Lower leg skin (tissue), 4 donors: Measurements from ENCODE around the gene LIX1. TPM values are rescaled to one million over a fixed set of nuclear protein-coding genes. Genes with fewer than 3 reads are reported as not detected.
"Not testable (repeated sequence)": the region's sequence is repeated elsewhere in the genome, so short reads cannot be mapped to it uniquely, and the experiment has no call there.

Experiments
- DNase-seq, 2 donors: peaks; one replicate each; pipeline ENCODE4 v3.0.0-alpha.2; 2019; ENCODE audit warnings: low spot score in 2 of 2
- H3K4me3 ChIP-seq: fragments of 200-600 bp; sonication (generic); 2 replicates; pipeline ENCODE4 v1.5.1; 2017; ENCODE audit warnings: mild to moderate bottlenecking, low read depth; ENCODE audit not compliant: poor library complexity, severe bottlenecking
- POLR2A ChIP-seq, 2 donors: fragments of 450-650 bp; IDR thresholded peaks; one replicate each; pipeline ENCODE4 v1.6.1; 2016 to 2017; ENCODE audit warnings: antibody characterized with exemption in 2 of 2, mild to moderate bottlenecking in 1 of 2, moderate library complexity in 1 of 2
- WGBS, 2 donors: methylation state at CpG; one replicate each; pipeline ENCODE4 v1.1.5; 2018; 5-methylcytosine and 5-hydroxymethylcytosine counted together
- intact Hi-C: fragments of 100-400 bp; cut with DNase I; formaldehyde crosslinking; loops from one replicate; pipeline ENCODE4 v1.15.0; 2023; ENCODE audit warnings: low total_unique reads
- total RNA-seq, 4 donors: library from RNA; depleted of rRNA; stranded (reverse); fragments of >200 nt; gene quantifications; one replicate each; pipeline ENCODE4 v1.1.0, GENCODE V29; 2016
- TF ChIP-seq, protein P1 (sequence below), 3 donors: fragments of 450-650 bp; IDR thresholded peaks; one replicate each; pipeline ENCODE4 v1.5.1; 2016; ENCODE audit warnings: antibody characterized with exemption in 3 of 3, mild to moderate bottlenecking in 3 of 3, moderate library complexity in 2 of 3

The LIX1 gene
- total RNA-seq, 4 donors from 2014 or later: 0.19 TPM; not detected in 3

DNA sequence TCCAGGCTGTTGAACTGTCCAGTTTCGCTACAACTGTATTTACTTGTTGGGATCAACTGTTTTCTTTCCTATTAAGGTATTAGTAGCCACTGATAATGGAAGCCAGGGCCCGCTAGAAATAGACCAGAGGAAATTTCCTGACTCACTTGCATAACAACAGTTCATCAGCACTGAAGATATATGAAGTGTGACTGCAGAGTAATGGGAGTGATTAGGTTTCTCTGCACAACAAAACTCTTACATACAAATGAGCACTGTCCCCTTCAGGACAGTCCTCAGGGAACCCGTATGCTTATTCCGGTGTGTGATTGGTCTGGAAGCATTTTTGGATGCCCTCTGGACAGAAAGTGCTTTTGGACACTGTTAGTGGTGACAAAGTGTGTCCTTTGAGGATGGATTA, 55.3 kb downstream of the LIX1 start:
- TF ChIP-seq POLR2A (IDR thresholded peaks at IDR 0.05): no peak
- TF ChIP-seq, protein P1, sequence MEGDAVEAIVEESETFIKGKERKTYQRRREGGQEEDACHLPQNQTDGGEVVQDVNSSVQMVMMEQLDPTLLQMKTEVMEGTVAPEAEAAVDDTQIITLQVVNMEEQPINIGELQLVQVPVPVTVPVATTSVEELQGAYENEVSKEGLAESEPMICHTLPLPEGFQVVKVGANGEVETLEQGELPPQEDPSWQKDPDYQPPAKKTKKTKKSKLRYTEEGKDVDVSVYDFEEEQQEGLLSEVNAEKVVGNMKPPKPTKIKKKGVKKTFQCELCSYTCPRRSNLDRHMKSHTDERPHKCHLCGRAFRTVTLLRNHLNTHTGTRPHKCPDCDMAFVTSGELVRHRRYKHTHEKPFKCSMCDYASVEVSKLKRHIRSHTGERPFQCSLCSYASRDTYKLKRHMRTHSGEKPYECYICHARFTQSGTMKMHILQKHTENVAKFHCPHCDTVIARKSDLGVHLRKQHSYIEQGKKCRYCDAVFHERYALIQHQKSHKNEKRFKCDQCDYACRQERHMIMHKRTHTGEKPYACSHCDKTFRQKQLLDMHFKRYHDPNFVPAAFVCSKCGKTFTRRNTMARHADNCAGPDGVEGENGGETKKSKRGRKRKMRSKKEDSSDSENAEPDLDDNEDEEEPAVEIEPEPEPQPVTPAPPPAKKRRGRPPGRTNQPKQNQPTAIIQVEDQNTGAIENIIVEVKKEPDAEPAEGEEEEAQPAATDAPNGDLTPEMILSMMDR (IDR thresholded peaks at IDR 0.05): no peak
- 67 to 77% methylated on average over 4 of the region's 4 CpGs for WGBS, 2 donors
- H3K4me3 ChIP-seq: no peak overlapping the region
- no peak for DNase-seq
- intact Hi-C loops: no loop called here

DNA sequence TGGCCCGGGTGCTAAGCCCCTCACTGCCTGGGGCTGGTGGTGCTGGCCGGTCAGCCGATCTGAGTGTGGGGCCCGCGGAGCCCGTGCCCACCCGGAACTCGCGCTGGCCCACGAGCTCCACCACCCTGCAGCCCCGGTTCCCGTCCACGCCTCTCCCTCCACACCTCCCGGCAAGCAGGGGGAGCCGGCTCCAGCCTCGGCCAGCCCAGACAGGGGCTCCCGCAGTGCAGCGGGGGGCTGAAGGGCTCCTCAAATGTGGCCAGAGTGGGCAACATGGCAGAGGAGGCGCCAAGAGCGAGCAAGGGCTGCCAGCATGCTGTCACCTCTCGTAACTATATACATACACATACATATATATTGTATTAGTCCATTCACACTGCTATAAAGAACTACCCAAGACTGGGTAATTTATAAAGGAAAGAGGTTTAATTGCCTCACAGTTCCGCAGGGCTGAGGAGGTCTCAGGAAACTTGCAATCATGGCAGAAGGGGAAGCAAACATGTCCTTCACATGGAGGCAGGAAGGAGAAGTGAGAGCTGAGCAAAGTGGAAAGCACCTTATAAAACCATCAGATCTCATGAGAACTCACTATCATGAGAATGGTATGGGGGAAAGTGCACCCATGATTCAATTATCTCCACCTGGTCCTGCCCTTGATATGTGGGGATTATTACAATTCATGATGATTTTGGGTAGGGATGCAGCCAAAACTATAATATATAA, 56.8 kb downstream of the LIX1 start:
- 95 to 98% methylated on average over 19 to 21 of the region's 22 CpGs for WGBS, 2 donors
- no peak for DNase-seq
- TF ChIP-seq POLR2A (IDR thresholded peaks at IDR 0.05): no peak
- TF ChIP-seq, protein P1 (IDR thresholded peaks at IDR 0.05): no peak
- intact Hi-C loops: no loop called here
- no peak overlapping the region for H3K4me3 ChIP-seq

DNA sequence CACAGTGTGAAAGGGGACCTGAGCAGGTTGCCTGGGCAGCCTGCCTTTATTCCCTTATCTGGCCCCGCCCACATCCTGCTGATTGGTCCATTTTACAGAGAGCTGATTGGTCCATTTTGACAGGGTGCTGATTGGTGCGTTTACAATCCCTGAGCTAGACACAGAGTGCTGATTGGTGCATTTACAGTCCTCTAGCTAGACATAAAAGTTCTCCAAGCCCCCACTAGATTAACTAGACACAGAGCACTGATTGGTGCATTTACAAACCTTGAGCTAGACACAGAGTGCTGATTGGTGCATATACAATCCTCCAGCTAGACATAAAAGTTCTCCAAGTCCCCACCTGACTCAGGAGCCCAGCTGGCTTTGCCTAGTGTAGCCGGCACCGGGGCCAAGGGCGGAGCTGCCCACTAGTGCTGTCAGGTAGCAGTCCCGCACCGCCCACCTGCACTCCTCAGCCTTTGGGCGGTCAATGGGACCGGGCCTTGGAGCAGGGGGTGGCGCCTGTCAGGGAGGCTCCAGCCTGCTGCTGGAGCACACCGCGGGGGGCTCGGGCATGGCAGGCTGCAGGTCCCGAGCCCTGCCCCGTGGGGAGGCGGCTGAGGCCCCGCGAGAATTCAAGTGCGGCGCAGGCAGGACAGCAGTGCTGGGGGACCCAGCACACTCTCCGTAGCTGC, 57.5 kb downstream of the LIX1 start:
- DNase-seq, H3K4me3 ChIP-seq, intact Hi-C loops: not testable (repeated sequence)
- WGBS, 2 donors: 88 to 95% methylated on average over 8 to 18 of the region's 21 CpGs

DNA sequence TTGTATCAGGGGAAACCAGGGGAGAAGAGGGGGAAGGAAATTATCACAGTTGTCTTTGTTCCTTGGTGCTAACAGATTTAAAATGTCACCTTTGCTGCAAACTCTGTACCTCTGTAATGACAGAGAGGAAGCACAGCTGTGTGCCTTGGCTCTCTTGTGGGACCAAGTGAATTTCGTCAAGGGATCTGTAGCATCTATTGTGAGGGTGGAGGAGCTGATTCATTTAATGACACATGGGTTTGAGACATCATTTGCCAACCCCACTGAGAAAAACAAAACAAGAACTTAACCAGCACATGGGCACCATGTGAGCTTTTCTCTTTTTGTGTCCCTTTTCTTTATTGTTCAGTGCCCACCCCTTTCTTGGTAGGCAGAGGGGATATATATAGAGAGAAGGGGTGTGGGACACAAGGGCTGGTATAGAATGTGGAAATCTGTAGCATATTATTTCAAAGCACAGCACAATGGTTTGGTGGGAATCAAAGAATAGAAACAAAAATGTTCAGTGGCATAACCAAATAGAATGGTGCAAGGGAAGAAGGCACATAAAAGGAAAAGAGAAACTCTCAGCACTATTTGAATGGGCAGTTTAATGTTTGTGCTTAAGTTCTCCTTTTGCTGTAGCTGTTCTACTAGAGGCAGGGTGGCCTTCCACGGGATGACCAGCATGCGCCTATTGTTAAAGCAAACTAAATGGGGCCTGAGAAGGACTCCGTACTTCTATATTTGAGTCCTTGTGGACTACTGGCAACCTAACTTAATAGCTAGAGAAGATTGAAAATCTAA, 63.3 kb downstream of the LIX1 start:
- DNase-seq: no peak
- intact Hi-C loops: no loop called here
- WGBS, 2 donors: 77 to 78% methylated on average over 4 of the region's 4 CpGs
- H3K4me3 ChIP-seq: no peak overlapping the region
- TF ChIP-seq POLR2A (IDR thresholded peaks at IDR 0.05): no peak
- TF ChIP-seq, protein P1 (IDR thresholded peaks at IDR 0.05): no peak

DNA sequence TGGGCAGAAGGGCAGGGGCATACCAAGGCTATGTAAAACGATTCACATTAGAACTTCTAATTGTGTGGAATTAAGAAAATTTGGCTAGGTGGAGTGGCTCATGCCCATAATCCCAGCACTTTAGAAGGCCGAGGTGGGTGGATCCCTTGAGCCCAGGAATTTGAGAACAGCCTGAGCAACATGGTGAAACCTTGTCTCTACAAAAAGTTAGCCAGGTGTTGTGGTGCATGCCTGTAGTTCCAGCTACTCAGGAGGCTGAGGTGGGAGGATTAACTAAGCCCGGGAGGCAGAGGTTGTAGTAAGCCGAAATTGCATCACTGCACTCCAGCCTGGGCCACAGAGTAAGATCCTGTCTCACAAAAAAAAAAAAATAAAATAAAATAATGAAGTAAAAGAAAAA, 65.2 kb downstream of the LIX1 start:
- DNase-seq: no peak
- 77 to 83% methylated on average over 4 of the region's 4 CpGs for WGBS, 2 donors
- H3K4me3 ChIP-seq: no peak overlapping the region
- intact Hi-C loops: no loop called here
- no peak for TF ChIP-seq POLR2A (IDR thresholded peaks at IDR 0.05)

DNA sequence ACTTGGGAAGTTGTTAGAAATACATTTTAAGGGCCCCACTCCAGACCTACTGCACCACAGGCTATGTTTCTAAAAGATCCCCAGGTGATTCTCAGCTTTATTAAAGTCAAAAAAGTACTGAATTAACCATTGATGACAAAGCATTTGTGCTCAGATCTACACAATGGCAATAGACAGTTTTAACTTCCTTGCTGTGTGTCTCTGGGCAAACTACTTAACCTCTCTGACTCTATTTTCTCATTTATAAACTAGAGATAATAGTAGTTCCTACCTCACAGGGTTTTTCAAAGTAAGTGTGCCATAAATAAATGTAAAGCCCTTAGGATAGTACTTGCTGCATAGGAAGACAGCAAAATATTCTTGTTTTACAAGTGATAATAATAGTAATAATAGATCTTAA, 66.3 kb downstream of the LIX1 start:
- intact Hi-C loops: no loop called here
- DNase-seq: no peak
- TF ChIP-seq, protein P1 (IDR thresholded peaks at IDR 0.05): no peak
- no peak overlapping the region for H3K4me3 ChIP-seq
